HG03095 (cell line): Measurements from ENCODE around the gene GPI.

Experiments
- ATAC-seq: cut with Tn5 transposase; IDR thresholded peaks from one replicate; pipeline ENCODE4 v1.9.1; 2021; ENCODE audit warnings: moderate library complexity; ENCODE audit not compliant: unreplicated experiment

The GPI gene

GRCh38 chr19:34337739-34338138, 27.3 kb upstream of the GPI start:
- ATAC-seq, result no peak

GRCh38 chr19:34341935-34342680, 22.9 kb upstream of the GPI start:
- ATAC-seq, result no peak

- ATAC-seq, result no peak
Measured at GRCh38 chr19:34343751-34344150, 21.2 kb upstream of the GPI start.

- ATAC-seq, result no peak
Measured at GRCh38 chr19:34345947-34346351, 19.0 kb upstream of the GPI start.

GRCh38 chr19:34347561-34348165, 17.3 kb upstream of the GPI start:
- no peak for ATAC-seq

- ATAC-seq, result no peak
Measured at GRCh38 chr19:34348899-34349487, 16.0 kb upstream of the GPI start.

GRCh38 chr19:34350161-34350561, 14.8 kb upstream of the GPI start:
- ATAC-seq, result no peak

GRCh38 chr19:34351382-34351826, 13.6 kb upstream of the GPI start:
- ATAC-seq, result peak; percentile 51

GRCh38 chr19:34353546-34353945, 11.4 kb upstream of the GPI start:
- no peak for ATAC-seq

GRCh38 chr19:34355201-34355600, 9.8 kb upstream of the GPI start:
- no peak for ATAC-seq

GRCh38 chr19:34356875-34357274, 8.1 kb upstream of the GPI start:
- no peak for ATAC-seq

- no peak for ATAC-seq
Measured at GRCh38 chr19:34357431-34357830, 7.6 kb upstream of the GPI start.

GRCh38 chr19:34359140-34359953, 5.6 kb upstream of the GPI start:
- peak; percentile 83 for ATAC-seq

- ATAC-seq, result no peak
Measured at GRCh38 chr19:34359954-34360315, 5.1 kb upstream of the GPI start.

- no peak for ATAC-seq
Measured at GRCh38 chr19:34360354-34360909, 4.6 kb upstream of the GPI start.

GRCh38 chr19:34362679-34363069, 2.3 kb upstream of the GPI start:
- ATAC-seq, result no peak

- ATAC-seq, result no peak
Measured at GRCh38 chr19:34363094-34363493, 1.9 kb upstream of the GPI start.

- no peak for ATAC-seq
Measured at GRCh38 chr19:34363930-34364329, 1.1 kb upstream of the GPI start.

- ATAC-seq, result no peak
Measured at GRCh38 chr19:34364462-34364829, 550 bp upstream of the GPI start.

- peak; percentile 8 for ATAC-seq
Measured at GRCh38 chr19:34365463-34366401, 736 bp downstream of the GPI start.
